ENCODE results near the gene GALNT8. TPM values are rescaled to one million over a fixed set of nuclear protein-coding genes. Genes with fewer than 3 reads are reported as not detected.

GALNT8 gene
- polyA plus RNA-seq, 3 donors = 2.3 to 3.8 (median 3.2) TPM

- DNase-seq (ENCODE audit: extremely low read depth in 1 of 11, low read depth in 9 of 11, low spot score in 4 of 11) = no peak
Measured at GRCh38 chr12:4814485-4814884, 94.3 kb downstream of the GALNT8 start.

GRCh38 chr12:4816744-4817525, 96.7 kb downstream of the GALNT8 start:
- DNase-seq (ENCODE audit: extremely low read depth in 1 of 11, low read depth in 9 of 11, low spot score in 4 of 11) = no peak

- no peak for DNase-seq (ENCODE audit: extremely low read depth in 1 of 11, low read depth in 9 of 11, low spot score in 4 of 11)
Measured at GRCh38 chr12:4817880-4818279, 97.7 kb downstream of the GALNT8 start.

- DNase-seq (ENCODE audit: extremely low read depth in 1 of 11, low read depth in 9 of 11, low spot score in 4 of 11) = no peak
Measured at GRCh38 chr12:4819654-4820053, 99.5 kb downstream of the GALNT8 start.

GRCh38 chr12:4820971-4821370, 100.8 kb downstream of the GALNT8 start:
- peak in 2 of 11 donors; percentile 28 for DNase-seq (ENCODE audit: extremely low read depth in 1 of 11, low read depth in 9 of 11, low spot score in 4 of 11)

Other genes starting within 250 kb of the GALNT8 start
- 10 to 100 TPM; 22.7 to 37.1 (median 29.0) TPM for gene RAD51AP1, start 181.5 kb upstream of the GALNT8 start, polyA plus RNA-seq (ENCODE audit: insufficient read length in 3 of 3)
- 10 to 100 TPM; 49.2 to 54.9 (median 54.0) TPM for gene DYRK4, start 158.2 kb upstream of the GALNT8 start, polyA plus RNA-seq (ENCODE audit: insufficient read length in 3 of 3)
- gene AKAP3, start 71.3 kb upstream of the GALNT8 start, polyA plus RNA-seq (ENCODE audit: insufficient read length in 3 of 3) = 1 to 10 TPM; 3.8 to 4.4 (median 3.8) TPM
- 100 to 1,000 TPM; 113 to 124 (median 118) TPM for gene NDUFA9, start 71.3 kb upstream of the GALNT8 start, polyA plus RNA-seq (ENCODE audit: insufficient read length in 3 of 3)
- gene KCNA1, start 189.5 kb downstream of the GALNT8 start, polyA plus RNA-seq (ENCODE audit: insufficient read length in 3 of 3) = under 1 TPM; 0.03 to 0.30 (median 0.24) TPM

All from renal cortex interstitium (tissue), 11 donors.